Parathyroid adenoma (tissue), 2 donors: Measurements from ENCODE around the gene SSBP2.

Source experiments
- H2AFZ ChIP-seq: fragments of 300-600 bp; sonication (generic); one replicate; pipeline ENCODE4 v1.7.0; 2017; ENCODE audit warnings: antibody characterized with exemption, mild to moderate bottlenecking
- H3K27ac ChIP-seq: fragments of 300-600 bp; sonication (generic); one replicate; pipeline ENCODE4 v1.7.0; 2017
- H3K27me3 ChIP-seq: fragments of 300-600 bp; sonication (generic); one replicate; pipeline ENCODE4 v1.7.0; 2017; ENCODE audit warnings: low read length; ENCODE audit not compliant: control insufficient read depth, insufficient read depth
- H3K36me3 ChIP-seq: fragments of 300-600 bp; sonication (generic); one replicate; pipeline ENCODE4 v1.7.0; 2017; ENCODE audit warnings: low read length; ENCODE audit not compliant: control insufficient read depth, insufficient read depth
- H3K4me1 ChIP-seq: fragments of 300-600 bp; sonication (generic); one replicate; pipeline ENCODE4 v1.7.0; 2017; ENCODE audit warnings: control low read depth
- H3K4me2 ChIP-seq: fragments of 300-600 bp; sonication (generic); one replicate; pipeline ENCODE4 v1.7.0; 2017; ENCODE audit warnings: low read length
- H3K4me3 ChIP-seq: fragments of 300-600 bp; sonication (generic); one replicate; pipeline ENCODE4 v1.7.0; 2017; ENCODE audit warnings: low read depth, low read length
- H3K79me2 ChIP-seq: fragments of 300-600 bp; sonication (generic); one replicate; pipeline ENCODE4 v1.7.0; 2017; ENCODE audit warnings: control low read depth
- H3K9ac ChIP-seq: fragments of 300-600 bp; sonication (generic); one replicate; pipeline ENCODE4 v1.7.0; 2017; ENCODE audit warnings: mild to moderate bottlenecking
- H3K9me3 ChIP-seq: fragments of 300-600 bp; sonication (generic); one replicate; pipeline ENCODE4 v1.7.0; 2017; ENCODE audit warnings: low read length; ENCODE audit not compliant: control insufficient read depth
- CTCF ChIP-seq: fragments of 300-600 bp; sonication (generic); IDR thresholded peaks from one replicate; pipeline ENCODE4 v1.7.0; 2017; ENCODE audit warnings: antibody characterized with exemption, mild to moderate bottlenecking
- donor health status: primary hyperparathyroidism.

The SSBP2 gene

GRCh38 chr5:81724108-81724507 is 26.8 kb downstream of the SSBP2 start:
- TF ChIP-seq CTCF = no peak
- H3K4me3 ChIP-seq = no peak overlapping the region
- H2AFZ ChIP-seq = no peak overlapping the region
- H3K4me2 ChIP-seq = no peak overlapping the region
- no peaks in the 10 kb centered on the region for H3K27me3 ChIP-seq
- H3K36me3 ChIP-seq = no peaks in the 10 kb centered on the region
- H3K9ac ChIP-seq = no peak overlapping the region
- no peaks in the 10 kb centered on the region for H3K9me3 ChIP-seq
- peaks cover 26% of the 10 kb centered on the region for H3K79me2 ChIP-seq
- H3K4me1 ChIP-seq = peaks cover 26% of the 10 kb centered on the region
- no peak overlapping the region for H3K27ac ChIP-seq

GRCh38 chr5:81721049-81721448 is 29.8 kb downstream of the SSBP2 start:
- no peak overlapping the region for H3K9ac ChIP-seq
- no peaks in the 10 kb centered on the region for H3K36me3 ChIP-seq
- TF ChIP-seq CTCF = no peak
- H3K27ac ChIP-seq = no peak overlapping the region
- H3K9me3 ChIP-seq = no peaks in the 10 kb centered on the region
- no peak overlapping the region for H3K4me2 ChIP-seq
- H3K79me2 ChIP-seq = peaks cover 23% of the 10 kb centered on the region
- H2AFZ ChIP-seq = no peak overlapping the region
- no peaks in the 10 kb centered on the region for H3K27me3 ChIP-seq
- H3K4me3 ChIP-seq = no peak overlapping the region
- peaks cover 33% of the 10 kb centered on the region for H3K4me1 ChIP-seq

- Histone ChIP-seq H3K27ac (no peak overlapping the region), H2AFZ (no peak overlapping the region), H3K4me1 (peaks cover 33% of the 10 kb centered on the region)
Measured at GRCh38 chr5:81719743-81720345, 31.1 kb downstream of the SSBP2 start.

GRCh38 chr5:81718300-81718699 is 32.6 kb downstream of the SSBP2 start:
- H3K79me2 ChIP-seq = peaks cover 45% of the 10 kb centered on the region
- peaks cover 33% of the 10 kb centered on the region for H3K4me1 ChIP-seq
- no peaks in the 10 kb centered on the region for H3K36me3 ChIP-seq
- no peak overlapping the region for H3K4me3 ChIP-seq
- TF ChIP-seq CTCF = no peak
- H3K9me3 ChIP-seq = no peaks in the 10 kb centered on the region
- peak overlapping the region; percentile 20 for H3K4me2 ChIP-seq
- H3K9ac ChIP-seq = no peak overlapping the region
- no peak overlapping the region for H2AFZ ChIP-seq
- H3K27me3 ChIP-seq = no peaks in the 10 kb centered on the region
- no peak overlapping the region for H3K27ac ChIP-seq

More at GRCh38 chr5:81719743-81720345, 31.1 kb downstream of the SSBP2 start:
- H3K36me3 ChIP-seq = no peaks in the 10 kb centered on the region
- peaks cover 34% of the 10 kb centered on the region for H3K79me2 ChIP-seq
- no peak overlapping the region for H3K4me3 ChIP-seq
- H3K27me3 ChIP-seq = no peaks in the 10 kb centered on the region
- no peaks in the 10 kb centered on the region for H3K9me3 ChIP-seq
- no peak for TF ChIP-seq CTCF
- H3K4me2 ChIP-seq = no peak overlapping the region
- H3K9ac ChIP-seq = no peak overlapping the region

- Histone ChIP-seq H3K4me1 (peaks cover 33% of the 10 kb centered on the region), H2AFZ (no peak overlapping the region), H3K4me2 (peak overlapping the region; percentile 20), H3K36me3 (no peaks in the 10 kb centered on the region), H3K4me3 (no peak overlapping the region), H3K27ac (no peak overlapping the region), H3K27me3 (no peaks in the 10 kb centered on the region), H3K79me2 (peaks cover 50% of the 10 kb centered on the region), H3K9me3 (no peaks in the 10 kb centered on the region), H3K9ac (no peak overlapping the region)
- TF ChIP-seq CTCF = no peak
Measured at GRCh38 chr5:81717860-81718259, 33.0 kb downstream of the SSBP2 start.
